ENCODE results near the gene CARNS1. TPM values are rescaled to one million over a fixed set of nuclear protein-coding genes. Genes with fewer than 3 reads are reported as not detected.
A peak's percentile ranks its signal among the peaks of the same experiment; 100 is the strongest.
"Not testable (repeated sequence)": the region's sequence is repeated elsewhere in the genome, so short reads cannot be mapped to it uniquely, and the experiment has no call there.

Gene CARNS1
- total RNA-seq, 1 donor from 2014 or later = 8.4 TPM

DNA sequence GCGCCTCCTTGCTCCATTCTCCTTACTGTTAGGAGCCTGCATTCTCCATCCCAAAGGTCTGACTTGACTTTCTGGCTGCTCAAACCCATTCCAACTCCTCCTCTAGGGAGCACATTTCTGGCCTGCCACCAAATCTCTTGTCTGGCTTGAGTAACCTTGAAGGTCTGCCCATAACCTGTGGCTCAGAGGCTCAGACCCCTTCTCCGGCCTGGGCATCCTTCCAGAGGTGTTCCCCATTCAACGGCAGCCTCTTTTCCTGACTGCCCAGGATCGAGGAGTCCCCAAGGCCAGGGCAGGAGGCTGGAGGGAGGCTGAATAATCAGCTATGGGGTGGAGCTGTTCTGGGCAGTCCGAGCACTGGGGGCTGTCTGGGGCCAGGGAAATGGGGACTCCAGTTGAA lies 21.5 kb upstream of the CARNS1 start:
- ATAC-seq = no peak
- DNase-seq (ENCODE audit: low spot score) = no peak
- intact Hi-C loops (cut with DNase I) = no loop called here

DNA sequence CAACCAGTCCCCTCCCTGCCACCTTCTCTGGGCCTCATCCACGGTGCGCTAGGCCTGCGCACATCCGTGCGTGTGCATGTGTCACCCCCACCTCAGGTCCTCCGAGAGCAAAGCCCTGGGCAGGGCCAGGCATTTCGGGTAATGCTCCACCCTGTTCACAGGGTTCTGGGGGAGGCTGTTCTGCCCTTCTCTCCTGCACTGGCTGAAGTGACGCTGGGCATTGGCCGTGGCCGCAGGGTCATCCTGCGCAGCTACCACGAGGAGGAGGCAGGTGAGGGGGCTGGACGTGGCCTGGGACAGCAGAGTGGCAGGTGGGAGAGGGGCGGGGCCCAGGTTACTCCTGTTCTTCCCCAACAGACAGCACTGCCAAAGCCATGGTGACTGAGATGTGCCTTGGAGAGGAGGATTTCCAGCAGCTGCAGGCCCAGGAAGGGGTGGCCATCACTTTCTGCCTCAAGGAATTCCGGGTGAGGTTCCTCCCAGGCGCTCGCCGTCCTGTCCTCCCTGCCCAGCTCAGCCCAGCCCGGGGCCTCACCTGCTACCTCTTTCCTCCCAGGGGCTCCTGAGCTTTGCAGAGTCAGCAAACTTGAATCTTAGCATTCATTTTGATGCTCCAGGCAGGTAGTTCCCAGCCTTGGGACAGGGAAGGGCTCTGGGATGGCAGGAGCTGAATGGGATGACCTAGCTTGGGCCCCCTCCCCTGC lies 19.8 kb upstream of the CARNS1 start:
- DNase-seq (ENCODE audit: low spot score) (no peak), ATAC-seq (no peak)
- intact Hi-C loops (cut with DNase I) = loop anchor here (5.0 kb wide), 1 partner anchor 107 kb away; no protein-coding TSS in a partner anchor

DNA sequence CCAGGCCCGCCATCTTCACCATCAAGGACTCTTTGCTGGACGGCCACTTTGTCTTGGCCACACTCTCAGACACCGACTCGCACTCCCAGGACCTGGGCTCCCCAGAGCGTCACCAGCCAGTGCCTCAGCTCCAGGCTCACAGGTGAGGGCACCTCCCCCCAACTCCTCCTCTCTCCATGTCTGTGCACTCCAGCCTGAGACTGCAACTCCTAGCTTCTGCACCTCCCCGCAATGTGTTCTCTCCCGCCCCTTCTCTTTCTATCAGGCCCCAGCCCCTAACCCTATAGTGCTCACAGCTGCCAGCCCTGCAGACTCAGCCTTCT lies 19.3 kb upstream of the CARNS1 start:
- ATAC-seq = no peak
- no peak for DNase-seq (ENCODE audit: low spot score)
- intact Hi-C loops (cut with DNase I) = loop anchor here (5.0 kb wide), 1 partner anchor 106 kb away; no protein-coding TSS in a partner anchor

DNA sequence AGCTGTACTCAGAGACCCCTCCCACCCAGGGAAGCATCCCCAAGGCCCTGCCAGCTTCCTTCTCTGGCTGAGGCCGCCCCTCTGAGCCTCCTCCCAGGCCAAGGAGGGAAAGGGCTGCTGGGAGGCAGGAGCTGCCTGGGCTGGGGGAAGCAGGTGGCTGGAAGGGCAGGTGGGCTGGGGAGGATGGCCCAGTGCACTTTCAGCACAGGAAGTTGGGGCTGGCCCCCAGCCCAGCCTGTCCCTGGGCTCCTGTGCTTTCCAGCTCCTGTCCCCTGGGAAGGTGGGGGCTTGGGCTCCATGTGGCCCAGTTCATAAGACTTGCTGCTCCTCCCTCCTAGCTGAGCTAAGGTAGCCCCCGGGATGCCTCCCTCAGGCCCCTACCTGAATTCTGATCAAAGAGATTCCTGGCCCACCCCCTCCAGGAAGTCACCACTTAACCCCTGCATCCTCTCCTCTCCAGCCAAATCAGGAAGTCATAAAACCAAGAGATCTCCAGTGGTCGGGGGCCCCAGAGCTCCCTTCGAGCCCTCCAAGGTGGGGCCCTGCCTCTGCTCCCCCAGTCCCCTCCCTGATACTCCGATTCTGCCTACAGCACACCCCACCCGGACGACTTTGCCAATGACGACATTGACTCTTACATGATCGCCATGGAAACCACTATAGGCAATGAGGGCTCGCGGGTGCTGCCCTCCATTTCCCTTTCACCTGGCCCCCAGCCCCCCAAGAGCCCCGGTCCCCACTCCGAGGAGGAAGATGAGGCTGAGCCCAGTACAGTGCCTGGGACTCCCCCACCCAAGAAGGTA lies 18.7 kb upstream of the CARNS1 start:
- DNase-seq (ENCODE audit: low spot score) (no peak), ATAC-seq (no peak)
- intact Hi-C loops (cut with DNase I) = loop anchor here (5.0 kb wide), 1 partner anchor 106 kb away; no protein-coding TSS in a partner anchor

DNA sequence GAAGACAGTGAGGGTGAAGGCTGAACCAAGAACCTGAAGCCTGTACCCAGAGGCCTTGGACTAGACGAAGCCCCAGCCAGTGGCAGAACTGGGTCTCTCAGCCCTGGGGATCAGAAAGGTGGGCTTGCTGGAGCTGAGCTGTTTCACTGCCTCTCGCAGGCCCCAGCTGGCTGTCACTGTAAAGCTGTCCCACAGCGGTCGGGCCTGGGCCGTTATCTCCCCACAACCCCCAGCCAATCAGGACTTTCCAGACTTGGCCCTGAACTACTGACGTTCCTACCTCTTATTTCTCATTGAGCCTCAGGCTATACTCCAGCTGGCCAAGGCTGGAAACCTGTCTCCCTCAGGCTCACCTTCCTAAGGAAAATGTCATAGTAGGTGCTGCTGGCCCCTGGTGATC lies 17.9 kb upstream of the CARNS1 start:
- intact Hi-C loops (cut with DNase I) = loop anchor here (5.0 kb wide), 1 partner anchor 105 kb away; no protein-coding TSS in a partner anchor
- ATAC-seq = no peak
- DNase-seq (ENCODE audit: low spot score) = no peak

DNA sequence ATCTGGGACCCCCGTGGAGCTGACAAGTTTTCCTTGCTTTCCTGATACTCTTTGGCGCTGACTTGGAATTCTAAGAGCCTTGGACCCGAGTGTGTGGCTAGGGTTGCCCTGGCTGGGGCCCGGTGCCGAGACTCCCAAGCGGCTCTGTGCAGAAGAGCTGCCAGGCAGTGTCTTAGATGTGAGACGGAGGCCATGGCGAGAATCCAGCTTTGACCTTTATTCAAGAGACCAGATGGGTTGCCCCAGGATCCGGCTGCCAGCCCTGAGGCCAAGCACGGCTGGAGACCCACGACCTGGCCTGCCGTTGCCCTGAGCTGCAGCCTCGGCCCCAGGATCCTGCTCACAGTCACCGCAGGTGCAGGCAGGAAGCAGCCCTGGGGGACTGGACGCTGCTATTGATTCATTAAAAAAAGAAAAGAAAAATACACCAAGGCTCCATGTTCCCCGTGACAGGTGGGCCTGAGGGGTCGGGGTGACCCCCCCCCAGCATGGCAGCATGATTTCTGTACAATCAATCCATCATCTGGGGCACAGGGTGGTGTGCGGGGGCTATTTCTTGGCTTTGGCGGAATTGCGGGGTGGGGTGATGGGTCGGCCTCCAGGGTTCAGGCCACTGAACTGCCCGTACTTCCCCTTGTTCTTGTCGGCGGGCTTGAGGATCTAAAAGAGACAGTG lies 17.4 kb upstream of the CARNS1 start:
- no peak for ATAC-seq
- no peak for DNase-seq (ENCODE audit: low spot score)
- intact Hi-C loops (cut with DNase I) = loop anchor here (5.0 kb wide), 1 partner anchor 104 kb away; no protein-coding TSS in a partner anchor

DNA sequence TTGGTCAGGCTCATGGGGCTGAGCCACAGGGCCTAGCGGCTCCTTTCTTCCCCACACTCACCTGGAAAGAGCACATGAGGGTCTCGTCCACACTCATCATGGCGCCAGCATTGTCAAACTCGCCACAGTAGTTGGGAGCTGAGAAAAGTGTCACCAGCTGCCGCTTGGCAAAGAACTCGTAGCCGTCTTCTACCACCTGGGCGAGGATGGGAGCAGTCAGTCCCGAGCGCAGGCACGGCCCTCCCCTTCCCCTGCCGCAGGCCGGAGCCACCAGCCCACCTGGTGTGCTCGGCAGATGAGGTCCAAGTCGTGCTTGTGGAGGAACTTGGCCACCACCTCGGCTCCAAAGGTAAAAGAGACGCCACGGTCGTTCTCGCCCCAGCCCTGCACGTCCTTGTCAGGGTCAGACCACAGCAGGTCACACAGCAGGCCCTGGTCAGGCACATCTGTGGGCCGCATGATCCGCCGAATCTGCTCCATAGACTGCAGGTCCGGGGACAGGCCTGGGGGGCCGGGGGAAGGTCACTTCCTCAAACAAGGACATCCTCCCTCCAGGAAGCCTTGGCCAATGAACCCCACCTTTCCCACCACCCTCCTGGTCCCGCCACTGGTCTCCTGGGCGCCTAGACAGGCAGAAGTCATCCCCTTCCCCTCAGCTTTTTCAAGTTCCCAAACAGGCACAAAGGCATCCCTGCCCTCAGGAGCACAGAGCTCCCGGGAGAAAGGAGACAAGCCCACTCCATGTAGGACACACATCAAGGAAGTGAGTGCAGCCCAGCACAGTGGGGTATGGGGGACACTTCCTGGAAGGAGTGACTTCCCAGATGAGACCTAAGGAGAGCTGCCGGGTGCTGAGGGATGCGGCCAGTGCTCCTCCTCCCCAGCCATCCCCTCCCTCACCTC lies 16.6 kb upstream of the CARNS1 start:
- DNase-seq (ENCODE audit: low spot score) = no peak
- intact Hi-C loops (cut with DNase I) = loop anchor here (5.0 kb wide), 1 partner anchor 103 kb away; no protein-coding TSS in a partner anchor
- no peak for ATAC-seq

DNA sequence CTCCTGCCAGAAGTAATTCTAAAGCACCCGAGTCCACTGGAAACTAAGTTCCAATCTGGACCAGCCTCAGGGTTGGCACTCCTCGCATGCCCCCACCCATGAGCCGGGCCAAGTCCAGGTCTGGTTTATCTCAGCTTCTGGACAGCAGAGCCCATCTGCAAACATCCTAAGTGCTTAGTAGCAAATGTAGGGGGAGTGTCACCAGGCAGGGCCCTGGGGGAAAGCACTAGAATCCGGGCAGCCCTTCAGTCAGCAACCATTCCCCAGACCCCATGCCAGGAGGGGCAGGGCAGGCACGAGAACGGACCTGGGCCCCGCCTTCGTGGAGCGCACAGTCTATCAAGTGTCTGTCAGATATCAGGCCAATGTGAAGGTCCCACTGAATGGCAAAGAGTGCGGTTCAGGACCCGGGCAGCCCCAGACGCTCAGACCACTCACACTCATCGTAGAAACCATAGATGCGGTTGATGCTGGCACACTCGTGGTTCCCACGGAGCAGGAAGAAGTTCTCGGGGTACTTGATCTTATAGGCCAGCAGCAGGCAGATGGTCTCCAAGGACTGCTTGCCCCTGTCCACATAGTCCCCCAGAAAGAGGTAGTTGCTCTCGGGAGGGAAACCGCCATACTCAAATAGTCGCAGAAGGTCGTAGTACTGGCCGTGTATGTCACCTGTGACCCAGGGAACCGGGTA lies 15.1 kb upstream of the CARNS1 start:
- intact Hi-C loops (cut with DNase I) = loop anchor here (1.0 kb wide), 1 partner anchor 133 kb away; no protein-coding TSS in a partner anchor
- no peak for ATAC-seq
- DNase-seq (ENCODE audit: low spot score) = no peak

DNA sequence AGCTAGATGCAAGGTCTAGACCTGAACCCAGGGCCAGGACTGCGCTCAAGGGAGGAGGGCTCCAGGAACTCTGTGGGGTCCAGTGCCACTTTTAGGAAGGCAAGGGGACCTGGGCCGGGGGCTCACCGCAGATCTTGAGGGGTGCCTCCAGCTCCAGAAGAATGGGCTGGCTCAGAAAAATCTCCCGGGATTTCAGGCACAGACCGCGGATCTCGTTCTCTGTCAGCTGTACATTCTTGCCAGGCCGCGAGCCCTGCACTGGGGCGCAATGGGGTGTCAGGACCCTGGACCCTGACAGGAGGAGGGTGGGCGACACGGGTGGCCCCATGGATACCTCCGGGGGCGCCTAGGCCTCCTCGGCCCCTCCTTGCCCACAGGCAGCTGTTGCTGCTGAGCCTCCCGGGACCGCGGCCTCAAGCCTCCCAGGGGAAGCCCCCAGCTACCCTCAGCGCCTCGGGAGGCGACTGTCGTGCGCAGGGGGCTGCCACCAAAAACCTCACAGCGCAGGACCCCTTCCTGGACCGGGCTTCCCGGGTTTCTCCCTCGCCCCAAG lies 14.5 kb upstream of the CARNS1 start:
- intact Hi-C loops (cut with DNase I) = loop anchor here (1.0 kb wide), 1 partner anchor 134 kb away; no protein-coding TSS in a partner anchor
- DNase-seq (ENCODE audit: low spot score) = no peak
- peak; percentile 7 for ATAC-seq

DNA sequence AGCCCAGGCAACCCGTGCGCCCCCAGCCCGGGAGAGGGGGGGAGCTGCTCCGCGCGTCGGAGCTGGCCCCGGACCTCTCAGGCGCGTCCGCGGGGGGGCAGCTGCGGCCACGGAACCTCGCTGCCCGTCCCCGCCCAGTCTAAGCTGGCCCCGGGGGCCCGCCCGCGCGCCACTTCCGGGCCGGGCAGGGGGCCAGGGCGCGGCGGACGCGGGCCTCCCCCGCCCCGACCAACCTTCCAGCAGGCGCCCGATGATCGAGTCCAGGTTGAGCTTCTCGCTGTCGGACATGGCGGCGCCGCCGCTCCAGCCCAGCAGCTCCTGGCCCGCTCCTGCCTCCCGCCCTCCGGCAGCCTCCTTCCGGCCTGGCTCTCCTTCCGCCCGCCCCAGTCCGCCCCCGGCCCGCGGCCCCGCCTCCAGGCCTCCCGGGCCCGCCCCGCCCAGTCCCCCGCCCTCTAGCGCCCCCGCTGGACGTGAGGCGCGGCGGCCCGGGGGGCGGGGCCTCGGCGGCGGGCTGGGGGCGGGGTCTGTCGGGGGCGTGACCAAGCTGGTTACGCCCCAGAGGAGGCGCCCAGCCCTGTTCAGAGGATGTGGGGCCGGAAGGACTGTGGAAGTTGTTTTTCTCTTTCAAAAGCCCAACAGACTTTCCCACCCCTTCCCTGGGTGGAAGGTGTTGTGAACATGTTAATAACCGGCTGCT lies 13.8 kb upstream of the CARNS1 start, which contains the start of gene PPP1CA:
Gene PPP1CA, minus strand, starts transcription at position 364 of the 697 bp plus-strand sequence. Its CDS starts 76 bp downstream, at position 288.
- DNase-seq (ENCODE audit: low spot score) (peak; percentile 94), ATAC-seq (peak; percentile 84)
- intact Hi-C loops (cut with DNase I) = no loop called here

DNA sequence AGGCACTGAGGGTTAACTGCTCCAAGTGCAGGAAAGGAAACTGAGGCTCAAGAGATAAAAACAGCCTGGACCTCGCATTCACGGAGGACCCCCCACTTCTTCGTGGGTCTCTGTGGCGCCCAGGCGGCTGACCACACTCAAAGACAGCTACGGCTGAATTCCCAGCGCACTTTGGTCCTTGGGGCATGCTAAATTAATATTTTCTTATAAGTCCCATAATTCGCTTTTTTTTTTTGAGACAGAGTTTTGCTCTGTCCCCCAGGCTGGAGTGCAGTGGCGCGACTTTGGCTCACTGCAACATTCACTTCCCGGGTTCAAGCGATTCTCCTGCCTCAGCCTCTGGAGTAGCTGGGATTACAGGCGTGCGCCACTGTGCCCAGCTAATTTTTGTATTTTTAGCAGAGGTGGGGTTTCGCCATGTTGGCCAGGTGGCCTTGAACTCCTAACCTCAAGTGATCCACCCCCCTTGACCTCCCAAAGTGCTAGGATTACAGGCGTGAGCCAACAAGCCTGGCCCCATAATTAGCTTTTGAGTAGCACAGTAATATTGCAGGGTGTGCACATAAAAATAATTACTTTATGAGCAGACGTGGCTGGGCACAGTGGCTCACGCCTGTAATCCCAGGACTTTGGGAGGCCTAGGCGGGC lies 13.2 kb upstream of the CARNS1 start:
- ATAC-seq; DNase-seq (ENCODE audit: low spot score); intact Hi-C loops (cut with DNase I): not testable (repeated sequence)

DNA sequence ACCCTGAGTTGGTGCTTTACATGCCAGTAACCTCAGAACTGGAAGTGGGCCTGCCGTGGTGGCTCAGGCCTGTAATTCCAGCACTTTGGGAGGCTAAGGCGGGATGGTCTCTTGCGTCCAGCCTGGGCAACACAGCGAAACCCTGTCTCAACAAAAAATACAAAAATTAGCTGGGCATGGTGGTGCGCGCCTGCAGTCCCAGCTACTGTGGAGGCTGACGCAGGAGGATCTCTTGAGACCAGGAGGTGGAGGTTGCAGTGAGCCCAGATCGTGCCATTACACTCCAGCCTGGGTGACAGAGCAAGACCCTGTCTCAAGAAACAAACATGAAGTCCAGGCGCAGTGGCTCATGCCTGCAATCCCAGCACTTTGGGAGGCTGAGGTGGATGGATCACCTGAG lies 12.4 kb upstream of the CARNS1 start:
- ATAC-seq; DNase-seq (ENCODE audit: low spot score); intact Hi-C loops (cut with DNase I): not testable (repeated sequence)

DNA sequence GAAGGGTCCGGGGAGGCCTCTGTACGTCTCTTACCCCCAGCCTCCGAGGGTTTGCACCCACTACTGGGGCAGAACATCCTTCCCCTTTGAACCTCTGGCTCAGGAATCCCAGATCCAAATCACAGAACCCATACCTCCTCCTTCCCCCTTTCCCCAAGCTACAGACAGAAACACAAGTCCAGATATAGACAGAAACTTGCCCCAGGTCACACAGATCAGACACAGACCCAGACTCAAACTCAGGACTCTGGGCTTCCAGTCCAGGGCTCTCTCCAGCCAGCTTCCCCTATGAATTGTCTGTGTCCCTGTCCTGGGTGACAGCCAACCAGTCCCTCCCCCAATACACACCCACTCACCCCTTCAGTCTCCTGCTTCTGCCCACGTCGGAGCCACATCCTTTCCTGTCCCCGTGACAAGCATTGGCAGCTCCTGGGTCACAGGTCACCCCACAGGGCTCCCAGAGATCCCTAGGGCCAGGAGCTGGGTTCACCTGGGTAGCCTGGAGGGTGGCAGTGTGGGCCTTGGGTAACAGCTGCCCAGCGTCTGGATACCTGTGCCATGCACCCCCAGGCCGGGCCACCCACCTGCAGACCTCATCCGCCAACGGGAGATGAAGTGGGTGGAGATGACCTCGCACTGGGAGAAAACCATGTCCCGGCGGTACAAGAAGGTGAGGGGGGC lies 10.8 kb upstream of the CARNS1 start:
- intact Hi-C loops (cut with DNase I) = no loop called here
- ATAC-seq (no peak), DNase-seq (ENCODE audit: low spot score) (no peak)

DNA sequence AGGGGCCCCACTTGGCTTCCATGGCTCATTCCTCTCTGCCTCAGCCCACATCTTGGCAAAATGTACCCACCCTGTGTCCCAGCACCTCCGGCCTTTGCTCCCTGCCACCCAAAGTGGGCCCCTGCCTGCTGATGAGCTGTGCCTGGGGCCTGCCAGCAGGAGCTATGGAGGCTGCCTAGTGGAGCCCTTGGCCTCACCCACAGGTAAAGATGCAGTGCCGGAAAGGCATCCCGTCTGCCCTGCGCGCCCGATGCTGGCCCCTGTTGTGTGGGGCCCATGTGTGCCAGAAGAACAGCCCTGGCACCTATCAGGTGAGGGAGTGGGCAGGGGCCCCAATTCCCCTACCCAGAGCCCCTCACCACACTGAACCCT lies 10.3 kb upstream of the CARNS1 start:
- intact Hi-C loops (cut with DNase I) = no loop called here
- DNase-seq (ENCODE audit: low spot score) = no peak
- no peak for ATAC-seq

DNA sequence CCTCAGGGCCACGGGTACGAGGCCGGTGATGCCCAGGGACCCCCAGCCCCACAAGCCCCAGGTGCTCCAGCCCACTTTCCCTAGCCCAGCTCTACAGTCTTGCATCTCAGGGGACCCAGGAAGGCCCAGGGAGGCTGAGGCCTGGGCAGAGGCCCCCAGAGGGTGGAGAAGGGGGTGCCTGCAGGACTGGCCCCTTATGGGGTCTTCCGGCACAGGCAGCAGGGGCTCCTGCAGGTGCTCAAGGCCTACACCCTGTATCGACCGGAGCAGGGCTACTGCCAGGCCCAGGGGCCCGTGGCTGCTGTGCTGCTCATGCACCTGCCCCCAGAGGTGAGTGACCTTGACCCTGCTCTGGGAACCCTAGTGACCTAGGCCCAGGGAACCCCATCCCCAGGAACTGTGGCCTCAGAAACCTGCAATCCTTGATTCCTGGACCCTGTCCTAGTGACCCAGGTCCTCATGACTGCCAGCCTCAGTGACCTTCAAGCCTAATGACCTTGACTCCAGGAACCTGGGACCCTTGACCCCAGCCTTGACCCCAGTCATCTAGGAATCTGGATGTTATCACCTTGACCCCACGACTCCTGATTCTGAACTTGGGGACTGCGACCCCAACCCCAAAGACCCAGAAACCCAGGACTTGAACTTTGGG lies 9.7 kb upstream of the CARNS1 start:
- ATAC-seq = no peak
- intact Hi-C loops (cut with DNase I) = no loop called here
- DNase-seq (ENCODE audit: low spot score) = no peak

Data from sciatic nerve (tissue), 2 donors.